ENCODE data around the gene SCMH1.

The SCMH1 gene

DNA sequence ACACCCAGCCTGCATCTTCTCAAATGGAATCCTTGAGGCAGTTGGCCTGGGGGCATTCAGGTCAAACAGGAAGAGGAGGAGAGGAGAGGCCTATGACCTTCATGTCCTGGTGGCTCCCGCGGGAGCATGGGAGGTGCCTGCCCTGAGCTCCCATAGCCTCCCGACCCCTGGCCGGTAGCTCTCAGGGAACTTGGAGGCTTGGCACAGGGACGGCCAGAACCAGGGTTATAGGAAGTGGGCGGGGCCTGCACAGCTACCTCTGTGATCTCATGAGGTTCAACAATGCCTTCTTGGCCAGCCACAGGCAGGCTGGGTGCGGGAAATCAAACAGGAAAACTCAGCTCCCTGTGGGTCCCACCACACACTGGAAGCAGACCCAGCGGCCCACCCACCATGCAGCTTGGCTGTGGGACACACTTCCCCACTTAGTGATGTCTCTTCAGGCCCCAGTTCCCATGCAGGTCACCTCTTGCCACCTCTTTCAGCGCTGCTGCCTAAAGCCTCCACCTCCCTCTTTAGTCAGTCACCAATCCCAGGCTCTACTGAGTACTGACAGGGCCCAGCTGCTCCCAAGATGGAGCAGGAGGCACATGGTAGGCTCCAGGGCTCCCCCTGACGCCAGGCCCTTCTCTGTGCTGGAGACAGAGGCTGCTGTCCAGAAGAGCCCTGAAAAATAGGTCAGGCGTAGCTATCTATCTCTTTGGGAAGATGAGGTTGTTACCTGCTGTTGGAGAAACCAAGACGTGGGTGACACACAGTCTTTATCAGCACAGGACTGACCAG, 220.4 kb downstream of the SCMH1 start, which contains the start of gene SLFNL1:
Gene SLFNL1, minus strand, starts transcription at position 200 of the 783 bp plus-strand sequence. CDS start 1,065 bp downstream, outside the sequence.
- TF ChIP-seq, protein P1, sequence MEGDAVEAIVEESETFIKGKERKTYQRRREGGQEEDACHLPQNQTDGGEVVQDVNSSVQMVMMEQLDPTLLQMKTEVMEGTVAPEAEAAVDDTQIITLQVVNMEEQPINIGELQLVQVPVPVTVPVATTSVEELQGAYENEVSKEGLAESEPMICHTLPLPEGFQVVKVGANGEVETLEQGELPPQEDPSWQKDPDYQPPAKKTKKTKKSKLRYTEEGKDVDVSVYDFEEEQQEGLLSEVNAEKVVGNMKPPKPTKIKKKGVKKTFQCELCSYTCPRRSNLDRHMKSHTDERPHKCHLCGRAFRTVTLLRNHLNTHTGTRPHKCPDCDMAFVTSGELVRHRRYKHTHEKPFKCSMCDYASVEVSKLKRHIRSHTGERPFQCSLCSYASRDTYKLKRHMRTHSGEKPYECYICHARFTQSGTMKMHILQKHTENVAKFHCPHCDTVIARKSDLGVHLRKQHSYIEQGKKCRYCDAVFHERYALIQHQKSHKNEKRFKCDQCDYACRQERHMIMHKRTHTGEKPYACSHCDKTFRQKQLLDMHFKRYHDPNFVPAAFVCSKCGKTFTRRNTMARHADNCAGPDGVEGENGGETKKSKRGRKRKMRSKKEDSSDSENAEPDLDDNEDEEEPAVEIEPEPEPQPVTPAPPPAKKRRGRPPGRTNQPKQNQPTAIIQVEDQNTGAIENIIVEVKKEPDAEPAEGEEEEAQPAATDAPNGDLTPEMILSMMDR (conservative IDR thresholded peaks at IDR 0.05; ENCODE audit: low read depth, low read length): peak; percentile 45
- DNase-seq (ENCODE audit: low read depth): peak; percentile 66
- no peak within 1 kb of the TSS for H3K4me3 ChIP-seq (ENCODE audit: low read depth, low read length)

DNA sequence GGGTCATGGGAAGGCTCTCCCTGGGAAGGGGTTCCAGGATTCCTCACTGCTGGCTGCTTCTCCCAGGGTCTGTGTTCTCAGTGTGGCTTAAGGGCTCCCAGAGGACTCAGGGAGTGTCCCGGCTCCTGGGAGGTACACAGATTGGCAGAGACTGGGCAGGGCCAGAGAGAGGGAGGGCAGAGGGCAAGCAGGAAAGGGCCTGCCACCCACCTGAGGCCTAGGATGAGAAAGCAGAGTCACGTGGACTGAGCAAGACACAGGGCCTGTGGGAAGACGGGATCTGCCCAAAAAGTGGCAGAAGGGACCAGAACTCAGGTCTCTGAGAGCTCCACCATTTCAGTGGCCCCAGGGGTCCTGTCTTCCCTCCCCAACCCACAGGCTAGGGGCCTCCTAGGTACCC, 221.5 kb downstream of the SCMH1 start:
- no peak for DNase-seq (ENCODE audit: low read depth)
- no peak overlapping the region for H3K4me3 ChIP-seq (ENCODE audit: low read depth, low read length)
- TF ChIP-seq, protein P1 (conservative IDR thresholded peaks at IDR 0.05; ENCODE audit: low read depth, low read length): no peak

DNA sequence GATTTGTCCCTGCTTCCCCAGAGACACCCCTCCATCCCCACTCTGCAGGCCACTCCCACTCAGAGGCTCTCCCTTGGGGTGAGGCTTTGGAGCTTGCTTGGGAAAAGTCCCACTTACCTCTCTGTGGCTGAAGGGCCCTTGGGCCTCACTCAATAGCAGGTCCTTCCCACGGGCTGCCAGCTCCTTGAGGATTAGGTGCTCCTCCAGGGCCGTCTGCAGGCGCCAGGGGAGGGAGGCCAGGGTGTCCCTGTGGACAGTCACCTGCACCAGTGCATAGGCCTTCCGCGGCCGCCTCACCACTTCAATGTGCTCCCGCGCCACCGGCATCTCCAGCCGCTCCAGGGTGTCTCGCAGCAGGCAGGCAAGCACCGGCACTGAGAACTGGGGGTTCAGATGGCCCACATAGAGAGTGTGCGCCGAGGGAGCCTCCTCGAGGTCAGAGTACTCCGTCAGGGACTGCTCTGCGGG, 222.0 kb downstream of the SCMH1 start:
- TF ChIP-seq, protein P1 (conservative IDR thresholded peaks at IDR 0.05; ENCODE audit: low read depth, low read length): no peak
- H3K4me3 ChIP-seq (ENCODE audit: low read depth, low read length): no peak overlapping the region
- DNase-seq (ENCODE audit: low read depth): no peak

DNA sequence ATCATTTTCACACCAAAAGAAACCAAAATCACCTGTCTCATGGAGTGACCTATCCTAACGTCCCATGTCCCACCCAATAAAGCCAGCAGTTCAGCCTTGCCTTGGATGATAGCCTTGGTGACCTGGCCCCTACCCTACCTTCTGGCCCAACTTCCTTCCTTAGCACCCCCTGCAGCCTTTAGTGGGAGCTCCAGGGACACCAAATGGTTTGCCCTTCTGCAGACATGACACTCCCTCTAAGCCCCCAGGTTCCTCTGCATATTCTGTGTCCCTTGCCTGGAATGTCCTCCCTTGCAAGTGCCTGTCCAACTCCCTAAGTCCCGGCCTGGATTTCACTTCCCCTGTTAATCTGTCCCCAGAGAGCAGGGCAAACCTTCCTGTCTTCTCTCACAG, 222.8 kb downstream of the SCMH1 start:
- no peak overlapping the region for H3K4me3 ChIP-seq (ENCODE audit: low read depth, low read length)
- no peak for DNase-seq (ENCODE audit: low read depth)
- TF ChIP-seq, protein P1 (conservative IDR thresholded peaks at IDR 0.05; ENCODE audit: low read depth, low read length): no peak

DNA sequence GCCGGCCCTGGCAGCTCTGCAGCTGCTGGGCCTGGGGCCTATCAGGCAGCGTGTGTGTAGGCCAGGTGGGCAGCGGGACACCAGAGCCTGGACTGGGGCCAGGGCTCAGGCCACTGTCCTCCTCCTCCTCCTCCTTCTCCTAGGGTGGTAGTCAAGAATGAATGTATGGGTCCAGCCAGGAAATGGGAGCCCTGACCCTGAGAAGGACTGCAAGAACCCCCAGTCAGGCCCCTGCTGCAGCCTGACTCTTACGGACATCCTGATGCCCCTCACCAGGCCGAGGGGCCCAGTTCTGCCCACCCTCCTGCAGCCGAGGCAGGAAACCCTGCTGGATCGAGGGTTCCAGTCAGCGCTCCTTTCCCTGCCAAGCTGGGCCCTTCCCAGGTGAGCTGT, 224.1 kb downstream of the SCMH1 start:
- TF ChIP-seq, protein P1 (conservative IDR thresholded peaks at IDR 0.05; ENCODE audit: low read depth, low read length): no peak
- no peak overlapping the region for H3K4me3 ChIP-seq (ENCODE audit: low read depth, low read length)
- no peak for DNase-seq (ENCODE audit: low read depth)

DNA sequence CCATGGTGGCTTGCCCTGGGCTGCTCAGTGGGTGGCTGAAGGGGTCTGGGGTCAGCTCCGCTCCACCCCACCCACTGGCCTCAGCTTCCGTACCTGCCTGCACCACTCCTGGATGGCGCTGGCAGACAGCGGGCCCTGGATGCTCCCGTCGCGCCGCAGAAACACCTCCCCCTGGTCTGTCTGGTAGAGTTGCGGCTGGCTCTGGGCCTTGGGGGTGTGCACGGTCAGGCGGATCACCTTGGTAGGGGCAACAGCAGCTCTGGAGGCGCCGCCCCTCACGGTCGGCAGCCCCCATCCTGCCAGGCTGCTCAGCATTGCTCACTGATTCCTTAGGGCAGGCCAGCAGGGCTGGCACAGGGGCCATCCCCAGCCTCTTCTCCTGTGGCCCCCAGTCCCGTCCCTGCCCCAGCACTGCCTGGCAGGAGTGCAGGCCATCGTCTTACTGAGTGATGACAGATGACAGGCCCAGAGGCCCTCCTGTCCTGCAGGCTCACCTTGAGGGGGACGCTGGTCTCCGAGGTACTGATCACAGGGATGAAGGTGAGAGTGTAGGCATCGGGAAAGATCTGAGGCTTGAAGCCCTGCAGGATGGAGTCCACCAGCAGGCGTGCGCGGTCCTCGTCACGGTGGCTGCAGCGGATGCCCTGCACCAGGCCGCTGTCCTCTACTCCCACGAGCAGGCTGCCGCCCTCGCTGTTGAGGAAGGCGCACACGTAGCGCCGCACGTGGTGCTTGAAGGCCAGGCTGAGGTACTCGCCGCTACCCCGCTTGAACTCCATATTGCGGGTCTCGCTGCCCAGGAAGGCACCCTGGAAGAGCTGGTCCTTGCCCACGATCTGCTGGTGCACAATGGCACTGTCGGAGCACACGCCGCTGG, 224.7 kb downstream of the SCMH1 start:
- TF ChIP-seq, protein P1 (conservative IDR thresholded peaks at IDR 0.05; ENCODE audit: low read depth, low read length): no peak
- no peak for DNase-seq (ENCODE audit: low read depth)
- no peak overlapping the region for H3K4me3 ChIP-seq (ENCODE audit: low read depth, low read length)
